OCI-LY1 (cell line): ENCODE data around the gene COMMD1.

Source experiments
- H2AFZ ChIP-seq: fragments of 200-600 bp; sonication (generic), shearing (Covaris generic); 2 replicates; pipeline ENCODE4 v1.6.0; 2014; ENCODE audit warnings: antibody characterized with exemption, mild to moderate bottlenecking, low read length
- H3F3A ChIP-seq: fragments of 200-600 bp; sonication (generic), shearing (Covaris generic); 2 replicates; pipeline ENCODE4 v1.6.0; 2014; ENCODE audit warnings: mild to moderate bottlenecking, antibody characterized with exemption, low read length, moderate library complexity; ENCODE audit not compliant: insufficient read depth
- H3K27ac ChIP-seq: fragments of 200-600 bp; sonication (generic); 2 replicates; pipeline ENCODE4 v1.5.1; 2014; ENCODE audit warnings: low read length, mixed run types, mild to moderate bottlenecking, low read depth; ENCODE audit not compliant: poor library complexity, severe bottlenecking
- H3K27me3 ChIP-seq: fragments of 200-600 bp; sonication (generic); 2 replicates; pipeline ENCODE4 v1.6.0; 2014; ENCODE audit warnings: antibody characterized with exemption, mild to moderate bottlenecking, low read length, moderate library complexity; ENCODE audit not compliant: insufficient read depth
- H3K36me3 ChIP-seq: fragments of 200-600 bp; sonication (generic); 2 replicates; pipeline ENCODE4 v1.6.1; 2014; ENCODE audit warnings: mild to moderate bottlenecking, antibody characterized with exemption, low read length, moderate library complexity, mixed read lengths; ENCODE audit not compliant: insufficient read depth
- H3K4me1 ChIP-seq: fragments of 200-600 bp; sonication (generic); 2 replicates; pipeline ENCODE4 v1.5.1; 2014; ENCODE audit warnings: mild to moderate bottlenecking, low read length, moderate library complexity; ENCODE audit not compliant: insufficient read depth, severe bottlenecking
- H3K4me2 ChIP-seq: fragments of 200-600 bp; sonication (generic), shearing (Covaris generic); 2 replicates; pipeline ENCODE4 v1.6.1; 2014; ENCODE audit warnings: low read length
- H3K4me3 ChIP-seq: fragments of 200-600 bp; sonication (generic); 2 replicates; pipeline ENCODE4 v1.5.1; 2014; ENCODE audit warnings: low read length, low read depth, mild to moderate bottlenecking, mixed read lengths; ENCODE audit not compliant: poor library complexity, severe bottlenecking
- H3K79me2 ChIP-seq: fragments of 200-600 bp; shearing (Covaris generic); 2 replicates; pipeline ENCODE4 v1.6.1; 2016; ENCODE audit warnings: mixed run types, low read length, mixed read lengths; ENCODE audit not compliant: insufficient read depth
- H3K9ac ChIP-seq: fragments of 200-600 bp; sonication (generic), shearing (Covaris generic); 2 replicates; pipeline ENCODE4 v1.6.1; 2014; ENCODE audit warnings: mild to moderate bottlenecking, low read length, mixed read lengths
- H3K9me2 ChIP-seq: fragments of 200-600 bp; sonication (generic), shearing (Covaris generic); 2 replicates; pipeline ENCODE4 v1.6.1; 2014; ENCODE audit warnings: low read depth, mild to moderate bottlenecking, low read length, mixed read lengths
- H3K9me3 ChIP-seq: fragments of 200-600 bp; shearing (Covaris generic); 2 replicates; pipeline ENCODE4 v1.6.1; 2014; ENCODE audit warnings: low read length, mixed read lengths
- H4K20me1 ChIP-seq: fragments of 200-600 bp; sonication (generic), shearing (Covaris generic); 2 replicates; pipeline ENCODE4 v1.6.0; 2016; ENCODE audit warnings: mild to moderate bottlenecking, low read length; ENCODE audit not compliant: insufficient read depth
- EZH2 ChIP-seq: fragments of 200-600 bp; sonication (generic), shearing (Covaris generic); IDR thresholded peaks from 2 replicates; pipeline ENCODE4 v1.8.0; 2017; ENCODE audit warnings: borderline replicate concordance, mixed run types, mild to moderate bottlenecking, antibody characterized with exemption, low read length, moderate library complexity, mixed read lengths
- TF ChIP-seq, protein P1 (sequence below): fragments of 200-600 bp; sonication (generic), shearing (Covaris generic); IDR thresholded peaks from 2 replicates; pipeline ENCODE4 v1.5.1; 2017; ENCODE audit warnings: mild to moderate bottlenecking, antibody characterized with exemption, low read length, moderate library complexity, mixed read lengths

Gene COMMD1

DNA sequence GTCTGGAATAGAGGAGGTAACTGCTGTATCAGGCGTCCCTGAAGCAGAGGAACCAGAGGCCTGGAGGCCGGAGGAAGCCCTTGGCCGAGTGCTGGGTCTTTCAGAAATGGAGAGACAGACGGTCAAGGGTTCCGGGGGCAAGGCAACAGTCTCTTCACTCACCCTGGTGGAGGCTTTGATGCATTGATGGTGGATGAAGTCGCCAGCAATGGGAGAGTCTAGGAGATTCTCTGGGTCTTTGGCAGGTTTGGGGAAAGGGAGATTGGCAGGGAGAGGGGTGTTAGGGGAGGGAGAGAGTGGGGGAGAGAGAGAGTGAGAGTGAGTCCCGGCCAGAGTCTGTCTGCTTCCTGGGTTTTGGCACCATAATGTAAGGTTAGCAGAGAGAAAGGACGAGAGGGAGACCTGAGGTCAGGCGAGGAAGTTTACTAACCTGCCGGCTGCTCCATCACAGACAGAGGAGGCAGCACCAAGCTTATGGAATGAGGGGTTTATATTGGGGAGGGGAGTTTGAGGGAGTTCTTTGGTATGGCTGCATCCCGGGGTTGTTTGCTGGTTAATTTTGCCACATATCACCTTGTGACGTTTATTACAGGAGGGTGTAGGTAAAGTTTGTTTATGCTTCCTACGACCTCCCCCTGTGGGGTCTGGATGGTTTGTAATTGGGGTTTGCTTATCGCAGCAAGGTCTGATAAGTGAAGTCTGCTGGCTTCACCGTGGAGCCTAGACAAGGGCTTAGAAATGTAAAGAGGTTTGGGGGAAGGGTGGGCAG is 19.6 kb downstream of the COMMD1 start:
- no peaks in the 10 kb centered on the region; the same call in 1 of the 2 replicates for H3K36me3 ChIP-seq
- no peak overlapping the region for H3K27ac ChIP-seq
- TF ChIP-seq EZH2: no peak
- TF ChIP-seq, protein P1, sequence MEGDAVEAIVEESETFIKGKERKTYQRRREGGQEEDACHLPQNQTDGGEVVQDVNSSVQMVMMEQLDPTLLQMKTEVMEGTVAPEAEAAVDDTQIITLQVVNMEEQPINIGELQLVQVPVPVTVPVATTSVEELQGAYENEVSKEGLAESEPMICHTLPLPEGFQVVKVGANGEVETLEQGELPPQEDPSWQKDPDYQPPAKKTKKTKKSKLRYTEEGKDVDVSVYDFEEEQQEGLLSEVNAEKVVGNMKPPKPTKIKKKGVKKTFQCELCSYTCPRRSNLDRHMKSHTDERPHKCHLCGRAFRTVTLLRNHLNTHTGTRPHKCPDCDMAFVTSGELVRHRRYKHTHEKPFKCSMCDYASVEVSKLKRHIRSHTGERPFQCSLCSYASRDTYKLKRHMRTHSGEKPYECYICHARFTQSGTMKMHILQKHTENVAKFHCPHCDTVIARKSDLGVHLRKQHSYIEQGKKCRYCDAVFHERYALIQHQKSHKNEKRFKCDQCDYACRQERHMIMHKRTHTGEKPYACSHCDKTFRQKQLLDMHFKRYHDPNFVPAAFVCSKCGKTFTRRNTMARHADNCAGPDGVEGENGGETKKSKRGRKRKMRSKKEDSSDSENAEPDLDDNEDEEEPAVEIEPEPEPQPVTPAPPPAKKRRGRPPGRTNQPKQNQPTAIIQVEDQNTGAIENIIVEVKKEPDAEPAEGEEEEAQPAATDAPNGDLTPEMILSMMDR: no peak
- H4K20me1 ChIP-seq: no peaks in the 10 kb centered on the region
- no peaks in the 10 kb centered on the region for H3K4me1 ChIP-seq
- H3K9me3 ChIP-seq: no peaks in the 10 kb centered on the region
- H3K27me3 ChIP-seq: no peaks in the 10 kb centered on the region
- H3K4me3 ChIP-seq: no peak overlapping the region
- H3K4me2 ChIP-seq: no peak overlapping the region
- H3F3A ChIP-seq: no peaks in the 10 kb centered on the region
- H3K9me2 ChIP-seq: no peaks in the 10 kb centered on the region
- no peak overlapping the region for H2AFZ ChIP-seq
- no peaks in the 10 kb centered on the region for H3K79me2 ChIP-seq
- H3K9ac ChIP-seq: no peak overlapping the region

DNA sequence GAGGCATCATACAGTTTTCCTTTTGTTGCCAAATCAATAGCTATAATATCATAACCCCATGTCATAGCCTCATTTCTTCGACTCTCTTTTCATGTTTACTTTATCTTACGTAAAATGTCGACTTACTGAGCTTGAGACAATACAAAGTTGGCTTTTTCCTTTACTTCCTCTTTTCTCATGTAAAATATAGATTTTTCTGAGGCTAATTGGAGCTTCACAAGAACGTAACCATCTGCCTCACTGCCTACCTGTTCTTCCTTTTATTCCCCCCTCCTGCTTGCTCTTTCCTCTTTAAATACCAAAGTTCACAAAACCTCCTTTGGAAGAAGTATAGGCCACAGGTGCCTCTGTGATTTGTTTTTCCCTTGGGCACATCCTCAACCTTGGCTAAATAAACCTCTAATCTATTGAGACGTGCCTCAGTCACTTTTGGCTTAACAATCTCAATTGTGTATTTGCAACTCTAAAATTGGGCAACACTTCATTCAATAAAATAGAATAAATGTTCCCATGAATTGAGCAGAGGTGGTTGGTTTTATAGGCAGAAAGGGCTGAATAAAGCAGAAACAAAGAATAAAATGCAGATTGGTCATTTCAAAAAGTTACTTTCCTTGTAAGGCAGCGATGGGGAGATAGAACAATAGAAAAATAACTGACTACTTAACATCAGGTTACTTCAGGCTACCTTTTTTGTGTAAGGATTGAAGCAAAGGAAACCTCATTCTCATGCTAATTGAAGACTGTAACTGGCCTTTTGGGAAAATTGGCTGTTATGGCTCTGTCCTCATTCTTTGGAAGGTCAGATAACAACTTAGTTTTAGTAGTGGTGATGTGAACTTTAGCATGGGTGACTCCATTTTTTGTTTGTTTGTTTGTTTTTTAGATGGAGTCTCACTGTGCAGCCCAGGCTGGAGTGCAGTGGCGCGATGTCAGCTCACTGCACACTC is 21.3 kb downstream of the COMMD1 start:
- Histone ChIP-seq H3K9ac (no peak overlapping the region), H3F3A (no peaks in the 10 kb centered on the region)

DNA sequence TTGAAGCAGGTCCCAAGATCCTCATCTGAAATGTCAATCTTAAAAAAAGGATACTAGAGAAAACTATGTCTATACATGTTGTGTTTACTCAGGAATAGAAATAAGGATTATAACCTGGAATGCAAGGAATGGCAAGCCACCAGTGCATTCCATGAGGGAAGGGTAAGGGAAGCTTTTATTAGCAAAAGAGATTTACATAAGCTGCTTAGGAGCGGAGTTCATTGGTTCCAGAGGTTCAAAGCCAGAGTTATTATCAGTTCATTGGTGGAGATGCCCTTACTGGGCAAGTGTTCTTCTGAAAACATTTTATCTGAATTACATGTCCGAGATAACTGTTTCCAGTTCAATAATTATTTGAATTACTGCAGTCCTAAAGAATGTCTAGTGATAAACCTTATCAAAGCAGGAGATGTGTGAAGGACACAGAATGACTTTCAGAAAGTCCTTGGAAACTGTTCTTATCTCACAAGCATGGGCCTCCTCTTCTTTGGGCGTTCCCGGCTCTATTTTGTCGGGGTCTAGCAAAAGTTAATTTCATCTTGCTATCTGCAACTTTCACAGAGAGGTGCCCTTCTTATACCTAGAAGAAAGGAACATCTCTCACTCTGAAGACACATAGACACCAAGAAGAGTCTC is 23.5 kb downstream of the COMMD1 start:
- Histone ChIP-seq H3K27me3 (no peaks in the 10 kb centered on the region), H3K9me2 (no peaks in the 10 kb centered on the region), H4K20me1 (no peaks in the 10 kb centered on the region), H3K36me3 (no peaks in the 10 kb centered on the region; the same call in 1 of the 2 replicates), H3K4me2 (no peak overlapping the region), H3K9ac (no peak overlapping the region), H3K27ac (no peak overlapping the region), H3K4me1 (no peaks in the 10 kb centered on the region), H3K9me3 (no peaks in the 10 kb centered on the region), H3K79me2 (no peaks in the 10 kb centered on the region), H2AFZ (no peak overlapping the region), H3F3A (no peaks in the 10 kb centered on the region), H3K4me3 (no peak overlapping the region)
- TF ChIP-seq, protein P1: no peak
- no peak for TF ChIP-seq EZH2

More for the DNA sequence above, 21.3 kb downstream of the COMMD1 start:
- Histone ChIP-seq H2AFZ (no peak overlapping the region), H3K79me2 (no peaks in the 10 kb centered on the region), H3K27ac (no peak overlapping the region), H3K9me3 (no peaks in the 10 kb centered on the region), H3K9me2 (no peaks in the 10 kb centered on the region), H3K4me3 (no peak overlapping the region), H3K27me3 (no peaks in the 10 kb centered on the region), H3K4me2 (no peak overlapping the region), H3K36me3 (no peaks in the 10 kb centered on the region; the same call in 1 of the 2 replicates), H4K20me1 (no peaks in the 10 kb centered on the region), H3K4me1 (no peaks in the 10 kb centered on the region)
- TF ChIP-seq, protein P1: no peak
- no peak for TF ChIP-seq EZH2
